Hematopoietic multipotent progenitor cell treated with erythropoietin and hydrocortisone succinate and interleukin-3 and kit ligand, for 15 days (in vitro differentiated cells): ENCODE data around the gene EBF3.

Experiments used
- DNase-seq: peaks from one replicate; pipeline ENCODE4 v3.0.0-alpha.2; 2015; ENCODE audit warnings: low spot score

The EBF3 gene, protein sequence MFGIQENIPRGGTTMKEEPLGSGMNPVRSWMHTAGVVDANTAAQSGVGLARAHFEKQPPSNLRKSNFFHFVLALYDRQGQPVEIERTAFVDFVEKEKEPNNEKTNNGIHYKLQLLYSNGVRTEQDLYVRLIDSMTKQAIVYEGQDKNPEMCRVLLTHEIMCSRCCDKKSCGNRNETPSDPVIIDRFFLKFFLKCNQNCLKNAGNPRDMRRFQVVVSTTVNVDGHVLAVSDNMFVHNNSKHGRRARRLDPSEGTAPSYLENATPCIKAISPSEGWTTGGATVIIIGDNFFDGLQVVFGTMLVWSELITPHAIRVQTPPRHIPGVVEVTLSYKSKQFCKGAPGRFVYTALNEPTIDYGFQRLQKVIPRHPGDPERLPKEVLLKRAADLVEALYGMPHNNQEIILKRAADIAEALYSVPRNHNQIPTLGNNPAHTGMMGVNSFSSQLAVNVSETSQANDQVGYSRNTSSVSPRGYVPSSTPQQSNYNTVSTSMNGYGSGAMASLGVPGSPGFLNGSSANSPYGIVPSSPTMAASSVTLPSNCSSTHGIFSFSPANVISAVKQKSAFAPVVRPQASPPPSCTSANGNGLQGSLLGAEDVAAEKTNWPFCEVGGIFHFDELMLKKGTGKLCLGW

DNA sequence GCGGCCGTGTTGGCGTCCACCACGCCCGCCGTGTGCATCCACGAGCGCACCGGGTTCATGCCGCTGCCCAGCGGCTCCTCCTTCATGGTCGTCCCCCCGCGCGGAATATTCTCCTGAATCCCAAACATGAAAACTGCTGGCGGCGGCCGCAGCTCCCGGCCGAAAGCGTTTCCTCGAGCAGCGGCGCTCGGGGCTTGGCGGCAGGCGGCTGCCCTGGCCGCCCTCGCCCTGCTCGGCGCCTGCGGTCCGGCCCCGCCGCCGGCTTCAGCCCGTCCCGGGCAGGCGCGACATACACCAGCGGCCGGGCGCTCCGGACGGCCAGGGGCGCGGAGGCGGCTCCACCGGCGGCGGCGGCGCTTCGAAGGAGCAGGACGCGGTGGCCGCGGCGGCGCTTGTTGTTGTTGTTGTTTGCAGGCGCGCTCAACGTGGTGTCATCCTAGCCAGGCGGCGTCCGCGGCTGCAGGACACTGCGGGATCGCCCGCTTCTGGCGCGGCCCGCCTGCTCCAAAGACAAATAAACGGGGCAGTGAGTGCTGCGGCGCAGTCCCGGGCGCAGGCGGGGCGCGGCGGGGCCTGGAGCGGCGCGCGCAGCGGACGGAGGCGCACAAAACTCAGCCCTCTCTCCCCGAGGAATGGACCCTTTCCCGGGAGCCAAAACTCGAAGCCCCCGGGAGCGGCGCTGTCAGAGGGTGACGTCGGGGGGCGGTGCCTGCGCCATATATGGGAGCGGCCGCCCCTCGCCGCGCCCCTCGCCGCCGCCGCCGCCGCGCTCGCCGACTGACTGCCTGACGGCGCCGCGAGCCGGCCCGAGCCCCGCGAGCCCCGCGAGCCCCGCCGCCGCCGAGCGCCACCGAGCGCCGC, at the start of gene EBF3:
Gene EBF3 (minus strand): TSS at position 634 of the 861 bp plus-strand sequence. CDS start 506 bp downstream, at position 128.
- DNase-seq: no peak

DNA sequence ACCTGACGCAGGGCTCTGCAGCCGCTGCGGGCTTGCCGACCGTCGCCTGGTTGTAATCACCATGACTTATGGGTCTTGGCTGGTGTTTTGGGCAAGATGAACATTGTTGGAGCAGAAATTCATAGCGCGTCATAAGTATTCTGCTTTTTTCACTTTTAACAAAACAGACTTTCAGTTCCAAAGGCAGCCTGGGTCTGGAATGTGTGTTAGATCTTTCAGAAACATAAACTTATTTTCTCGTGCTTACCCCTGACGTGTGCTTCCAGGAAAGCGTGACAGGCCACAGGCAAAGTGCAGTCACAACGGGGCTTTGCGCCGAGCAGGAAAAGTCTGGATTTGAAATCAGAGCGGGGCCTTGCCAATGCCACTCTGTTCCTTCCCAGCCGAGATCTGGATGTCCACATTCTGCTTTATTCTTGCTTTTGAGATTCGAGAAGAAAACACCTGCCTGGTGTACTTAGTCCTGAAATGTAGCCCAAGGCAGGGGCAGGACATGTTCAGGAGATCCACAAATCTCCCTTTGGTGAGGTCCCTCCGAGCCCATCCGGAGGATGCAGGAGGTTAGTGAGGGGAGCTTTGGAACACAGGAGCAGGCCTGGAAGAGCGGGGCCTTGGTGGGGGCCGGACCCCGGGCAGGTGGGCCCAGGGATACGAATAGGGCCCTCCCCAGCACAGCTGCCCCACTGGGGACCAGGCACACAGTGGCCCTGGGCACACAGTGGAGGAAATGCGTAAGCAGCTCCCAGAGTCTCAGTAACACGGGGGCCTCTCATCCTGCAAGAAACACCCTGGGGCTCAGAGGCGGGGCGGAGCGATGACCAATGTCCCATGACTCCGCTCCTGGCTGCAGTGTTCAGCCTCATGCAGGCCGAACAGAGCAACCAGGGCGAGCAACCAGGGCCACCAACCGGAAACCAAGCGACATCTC, 49.5 kb upstream of the EBF3 start:
- DNase-seq: no peak

DNA sequence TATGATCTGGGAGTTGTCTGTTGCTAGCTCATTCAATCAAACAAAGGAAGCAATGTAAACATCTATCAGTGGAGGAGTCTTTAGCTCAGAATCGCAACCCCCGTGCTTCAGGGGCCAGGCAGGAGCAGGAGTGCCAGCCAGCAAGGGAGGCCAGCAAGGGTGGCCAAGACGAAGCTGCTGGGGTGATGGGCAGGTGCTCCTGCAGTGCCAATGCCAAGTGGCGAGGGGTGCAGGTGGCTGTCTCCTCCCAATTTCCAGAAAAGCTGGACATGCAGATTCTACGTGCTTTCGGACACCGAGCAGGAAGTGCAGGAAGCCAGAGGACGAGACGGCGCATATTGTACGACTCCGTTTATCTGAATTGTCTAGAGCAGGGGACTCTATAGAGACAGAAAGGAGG, 48.1 kb upstream of the EBF3 start:
- no peak for DNase-seq

GRCh38 chr10:130010653-130011052, 46.6 kb upstream of the EBF3 start:
- DNase-seq: no peak

GRCh38 chr10:130009228-130009627, 45.2 kb upstream of the EBF3 start:
- DNase-seq: no peak

GRCh38 chr10:130003787-130004613, 39.9 kb upstream of the EBF3 start:
- DNase-seq: no peak

GRCh38 chr10:130003166-130003565, 39.1 kb upstream of the EBF3 start:
- DNase-seq: no peak

DNA sequence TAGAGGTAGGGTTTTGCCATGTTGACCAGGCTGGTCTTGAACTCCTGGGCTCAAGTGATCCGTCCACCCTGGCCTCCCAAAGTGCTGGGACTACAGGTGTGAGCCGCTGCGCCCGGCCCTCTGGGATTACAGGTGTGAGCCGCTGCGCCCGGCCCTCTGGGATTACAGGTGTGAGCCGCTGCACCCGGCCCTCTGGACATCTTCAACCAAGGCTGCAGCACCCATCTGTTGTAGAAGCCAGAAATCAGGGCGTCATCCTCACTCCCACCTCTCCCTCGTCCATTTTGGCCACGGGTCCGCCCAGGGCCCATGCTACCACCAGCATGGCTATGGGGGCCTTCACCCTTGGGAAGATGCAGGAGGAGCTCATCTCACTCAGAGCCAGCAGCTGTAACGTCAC, 38.5 kb upstream of the EBF3 start:
- no peak for DNase-seq

DNA sequence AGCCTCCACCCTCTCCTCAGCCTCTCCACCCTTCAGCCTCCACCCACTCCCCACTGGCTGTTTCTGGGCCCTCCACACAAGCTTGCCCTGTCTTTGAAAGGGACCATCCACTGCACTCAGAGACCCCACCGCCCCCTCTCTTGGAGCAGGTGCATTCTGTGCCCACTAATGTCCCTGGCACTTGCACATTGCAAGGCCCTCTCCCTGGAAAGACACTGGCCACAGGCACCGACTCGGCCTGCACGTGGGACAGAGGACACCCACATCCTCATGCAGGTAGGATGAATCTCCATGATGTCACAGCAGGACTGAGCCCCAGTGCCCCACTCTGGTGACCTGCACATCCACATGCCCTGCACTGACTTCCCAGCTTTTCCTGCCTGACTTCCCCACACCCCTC, 36.8 kb upstream of the EBF3 start:
- no peak for DNase-seq

GRCh38 chr10:129999140-129999539, 35.1 kb upstream of the EBF3 start:
- DNase-seq: no peak

GRCh38 chr10:129993621-129994020, 29.5 kb upstream of the EBF3 start:
- no peak for DNase-seq

DNA sequence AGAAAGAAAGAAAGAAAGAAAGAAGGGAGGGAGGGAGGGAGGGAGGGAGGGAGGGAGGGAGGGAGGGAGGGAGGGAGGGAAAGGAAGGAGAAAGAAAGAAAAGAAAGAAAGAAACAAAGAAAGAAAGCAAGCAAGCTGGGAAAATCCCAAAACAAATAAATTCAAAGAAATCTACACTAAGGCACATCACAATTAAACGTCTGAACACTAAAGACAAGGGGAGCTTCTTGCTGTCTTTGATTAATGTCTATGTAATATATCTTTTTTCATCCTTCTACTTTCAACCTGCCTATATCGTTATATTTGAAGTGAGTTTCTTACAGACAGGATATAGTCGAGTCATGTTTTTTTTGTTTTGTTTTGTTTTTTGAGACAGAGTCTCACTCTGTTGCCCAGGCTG, 28.3 kb upstream of the EBF3 start:
- no peak for DNase-seq

DNA sequence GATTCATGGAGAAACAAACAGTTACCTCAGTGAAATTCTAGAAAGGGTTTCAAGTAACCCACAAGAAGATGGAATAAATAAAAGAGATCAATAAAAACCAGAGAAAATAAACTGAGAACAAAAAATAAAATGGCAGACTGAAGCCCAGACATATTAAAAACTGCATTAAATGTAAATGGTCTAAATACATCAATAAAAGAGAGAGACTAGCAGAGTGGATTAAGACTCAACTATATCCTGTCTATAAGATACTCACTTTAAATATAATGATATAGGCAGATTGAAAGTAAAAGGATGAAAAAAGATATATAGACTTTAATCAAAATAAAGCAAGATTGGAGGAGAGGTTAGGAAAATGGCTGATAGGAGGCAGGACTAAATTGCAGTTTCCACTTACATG, 18.8 kb upstream of the EBF3 start:
- no peak for DNase-seq

- DNase-seq: no peak
These were observed 14.9 kb upstream of the EBF3 start for GRCh38 chr10:129978980-129979379.

DNA sequence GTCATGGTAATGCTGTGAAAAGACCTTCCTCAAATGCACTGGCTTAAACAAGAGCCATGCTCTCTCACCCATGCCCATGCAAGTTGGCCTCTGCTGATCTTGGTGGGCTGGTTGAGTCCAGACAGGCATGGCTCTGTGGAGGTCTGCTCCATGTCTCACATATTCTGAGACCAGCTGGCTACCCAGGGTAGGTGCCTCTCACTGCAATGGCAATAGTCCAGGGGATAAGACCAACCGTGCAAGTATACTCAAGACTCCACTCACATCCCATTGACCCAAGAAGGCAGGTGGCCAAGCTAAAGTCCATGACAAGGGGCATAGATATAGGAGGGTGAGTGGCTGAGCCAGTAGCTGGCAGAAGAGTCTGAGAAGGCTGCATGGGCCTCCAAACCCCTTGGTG, 14.2 kb upstream of the EBF3 start:
- DNase-seq: no peak

- no peak for DNase-seq
These were observed 13.7 kb upstream of the EBF3 start for GRCh38 chr10:129977794-129978193.

- no peak for DNase-seq
These were observed 9.6 kb upstream of the EBF3 start for GRCh38 chr10:129973674-129974059.

DNA sequence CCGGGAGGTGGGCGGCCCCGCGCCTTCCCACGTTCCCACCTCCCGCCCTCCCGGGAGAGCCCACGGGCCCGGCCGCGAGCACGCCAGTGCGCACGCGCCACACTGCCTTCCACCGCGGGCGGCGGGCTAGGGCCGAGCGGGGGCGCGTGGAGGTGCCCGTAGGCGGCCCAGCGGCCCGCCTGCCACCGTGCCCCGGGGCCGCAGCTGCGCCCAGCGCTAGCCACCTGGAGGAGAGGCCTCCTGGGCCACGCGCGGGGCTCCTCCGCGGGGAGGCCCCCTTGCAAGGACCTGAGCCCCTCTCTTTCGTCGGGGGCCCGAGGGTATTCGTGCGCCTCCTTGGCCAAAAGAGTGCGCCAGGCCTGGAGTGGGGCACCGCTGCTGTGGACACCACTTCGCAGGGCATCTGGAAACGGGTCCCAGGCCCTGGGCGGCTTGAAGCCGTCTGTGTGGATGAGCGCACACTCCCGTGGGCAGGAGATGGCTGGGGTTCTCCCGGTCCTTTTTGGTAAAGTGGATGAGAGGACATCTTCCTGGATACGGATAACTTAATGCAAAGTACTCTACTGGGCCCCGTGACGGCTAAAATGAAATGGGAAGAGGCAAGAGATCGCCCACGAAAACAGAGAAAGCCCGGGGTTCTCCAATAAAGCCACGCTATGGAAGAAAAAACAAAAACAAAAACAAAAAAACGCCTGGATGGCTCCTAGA, 9.0 kb upstream of the EBF3 start:
- no peak for DNase-seq

DNA sequence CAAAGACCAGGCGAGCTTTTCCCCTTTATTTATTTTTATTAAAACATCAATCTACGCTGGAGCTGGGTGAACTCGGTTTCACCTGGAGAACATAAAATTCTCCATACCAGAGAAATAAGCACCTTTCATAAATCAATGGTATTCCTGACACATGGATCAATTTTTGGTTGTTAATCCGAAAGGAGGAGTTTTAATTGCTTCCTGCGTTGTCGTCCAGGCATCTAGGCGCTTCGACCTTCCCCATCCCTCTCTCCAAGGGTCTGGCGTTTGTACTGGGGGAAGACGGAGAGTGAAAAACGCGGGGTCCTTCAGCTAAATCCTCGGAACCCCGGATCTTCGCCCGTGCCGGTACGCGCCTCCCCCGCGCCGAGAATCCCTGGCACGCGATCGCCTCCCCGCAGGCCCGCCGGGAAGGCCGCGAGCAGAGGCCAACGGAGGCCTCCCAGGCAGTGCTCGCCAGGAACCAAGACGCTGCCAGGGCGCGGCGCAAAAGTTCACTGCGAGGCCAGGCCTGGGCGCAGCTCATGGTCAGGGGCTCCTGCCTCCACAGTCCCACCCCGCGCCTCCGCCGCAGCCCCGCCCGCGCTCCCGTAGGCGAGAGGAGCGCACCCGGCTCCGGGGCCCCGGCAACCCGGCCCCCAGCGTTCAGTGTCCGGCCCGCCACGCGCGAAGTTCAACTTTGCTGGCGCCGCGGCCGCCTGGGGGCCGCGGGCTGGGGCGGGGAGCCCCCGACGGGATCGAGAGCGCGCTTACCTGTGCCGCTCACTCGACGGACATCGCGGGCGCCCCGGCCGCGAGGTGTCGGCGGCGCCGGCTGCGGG, 8.3 kb upstream of the EBF3 start:
- no peak for DNase-seq
